GM04503 (cell line): ENCODE measurements around the gene CLCN5.
"Not testable (repeated sequence)": the region's sequence is repeated elsewhere in the genome, so short reads cannot be mapped to it uniquely, and the experiment has no call there.

Source experiments
- DNase-seq: peaks from one replicate; pipeline ENCODE4 v3.0.0-alpha.2; 2012; ENCODE audit warnings: low read depth

Gene CLCN5

GRCh38 chrX:49995795-49996455 is 73.5 kb downstream of the CLCN5 start:
- no peak for DNase-seq

DNA sequence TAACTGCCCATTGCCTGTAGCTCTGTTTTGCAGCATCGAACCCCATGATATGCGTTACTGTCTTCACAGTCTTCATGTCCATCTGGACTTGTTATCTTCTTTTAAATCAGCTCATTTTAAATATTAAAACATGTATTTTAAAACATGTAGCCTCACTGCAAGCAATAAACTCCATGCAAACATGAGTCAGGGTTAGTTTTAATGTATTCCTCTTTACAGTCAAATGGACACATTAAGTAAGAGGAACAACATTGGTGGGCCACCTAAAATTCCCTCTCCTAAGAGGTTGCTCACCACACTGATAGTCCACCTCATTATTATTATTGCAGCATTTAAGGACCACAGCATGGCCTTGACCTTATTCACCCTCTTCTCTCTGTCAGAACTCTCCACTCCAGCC is 74.1 kb downstream of the CLCN5 start:
- DNase-seq = no peak

DNA sequence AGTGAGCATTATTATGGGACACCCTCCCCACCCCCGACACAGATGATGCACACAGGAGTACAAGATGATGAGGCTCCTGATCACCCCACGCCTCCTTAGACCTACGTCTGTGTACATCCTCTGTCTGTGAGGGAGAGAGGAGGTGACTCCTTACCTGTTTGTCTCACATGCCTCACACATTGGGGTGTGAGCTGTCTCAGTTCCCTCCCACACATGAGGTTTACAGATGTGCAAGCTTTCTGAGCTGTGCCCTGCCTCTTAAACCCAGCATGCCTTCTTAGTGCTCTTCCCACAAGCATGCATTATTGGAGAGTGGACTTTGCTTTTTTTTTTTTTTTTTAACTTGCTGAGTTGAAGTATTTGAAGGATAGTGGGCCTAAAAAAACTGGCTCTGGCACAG is 76.7 kb downstream of the CLCN5 start:
- no peak for DNase-seq

GRCh38 chrX:50000937-50001542 is 78.6 kb downstream of the CLCN5 start:
- DNase-seq = no peak

DNA sequence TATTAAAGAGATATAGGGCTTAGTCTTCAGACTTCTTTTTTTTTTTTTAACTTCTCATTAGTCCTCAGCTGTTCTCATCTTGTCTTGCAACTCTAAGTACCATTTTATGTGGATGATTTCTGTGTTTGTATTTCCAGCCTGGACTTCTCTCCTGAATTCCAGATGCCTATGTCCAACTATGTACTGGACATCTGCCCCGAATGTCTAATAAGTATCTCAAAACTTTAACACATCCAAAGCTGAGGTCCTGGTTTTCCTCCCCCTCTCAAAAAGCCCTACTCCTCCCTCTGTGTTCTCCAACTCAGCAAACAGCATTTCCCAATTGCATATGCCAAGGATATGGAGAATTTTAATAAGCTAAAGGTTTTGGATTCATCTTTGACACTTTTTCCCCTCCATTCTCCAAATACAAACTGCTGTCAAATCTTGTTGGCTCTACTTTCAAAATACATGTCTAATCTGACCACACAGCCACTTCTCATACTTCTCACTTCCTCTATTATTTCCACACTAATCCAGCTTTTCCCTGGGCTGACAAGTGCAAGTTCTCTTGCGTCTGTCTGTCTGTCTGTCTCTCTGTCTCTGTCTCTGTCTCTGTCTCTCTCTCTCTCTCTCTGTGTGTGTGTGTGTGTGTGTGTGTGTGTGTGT is 79.8 kb downstream of the CLCN5 start:
- no peak for DNase-seq

- no peak for DNase-seq
Observed at GRCh38 chrX:50003467-50003866, 81.1 kb downstream of the CLCN5 start.

DNA sequence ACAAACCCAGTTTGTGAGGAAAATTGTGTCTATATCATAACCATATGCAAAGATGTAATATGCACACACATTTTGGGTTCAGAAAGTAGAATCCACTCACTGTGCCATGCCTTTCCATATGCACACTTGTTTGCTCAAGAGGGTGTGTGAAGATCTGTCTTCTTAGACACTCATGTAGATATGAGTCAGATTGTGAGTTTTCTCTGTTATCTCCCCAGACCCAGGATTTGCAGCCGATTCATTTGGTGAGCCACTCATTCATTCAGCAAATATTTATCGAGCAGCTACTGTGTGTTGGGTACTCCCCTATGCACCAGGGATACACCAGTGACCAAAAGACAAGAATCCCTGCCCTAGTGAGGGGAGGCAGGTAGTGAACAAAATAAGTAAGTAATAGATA is 81.5 kb downstream of the CLCN5 start:
- no peak for DNase-seq

GRCh38 chrX:50025591-50025990 is 103.2 kb downstream of the CLCN5 start:
- DNase-seq = not testable (repeated sequence)

DNA sequence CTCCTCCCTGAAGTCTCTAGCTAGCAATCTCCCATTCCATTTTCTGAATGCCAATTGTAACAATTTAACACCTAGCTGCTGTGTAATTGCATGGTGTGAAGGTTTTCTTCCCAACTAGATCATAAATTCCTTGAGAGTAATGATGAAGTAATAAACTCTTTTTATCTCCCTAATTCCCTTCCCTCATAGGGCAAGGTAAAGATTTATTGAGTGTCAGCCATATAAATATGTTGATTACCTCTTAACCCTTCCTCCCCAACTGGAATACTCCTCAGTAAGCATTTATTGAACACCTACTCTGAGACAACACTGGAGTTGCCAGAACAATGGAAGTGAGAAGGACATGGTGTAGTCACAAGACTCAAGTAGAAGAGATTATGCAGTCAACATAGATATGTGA is 112.7 kb downstream of the CLCN5 start:
- DNase-seq = no peak

DNA sequence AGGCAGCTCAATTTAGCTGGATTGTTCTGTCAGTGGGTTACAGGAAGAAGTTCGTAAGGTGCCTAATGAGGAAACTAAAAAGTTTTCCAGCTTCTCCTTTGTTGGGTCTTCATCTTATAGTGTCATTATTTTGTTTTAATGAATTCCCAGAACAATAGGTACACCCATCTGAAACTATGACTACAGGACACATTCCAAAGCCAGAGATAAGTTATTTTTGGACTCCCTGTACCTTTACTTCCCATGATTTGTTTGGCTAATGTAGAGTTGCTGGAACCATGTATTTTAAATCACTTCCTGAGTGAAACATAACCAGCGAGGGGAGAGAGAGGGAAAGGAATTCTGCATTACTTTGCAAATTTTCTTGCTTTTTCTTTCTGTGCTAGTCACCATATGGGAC is 114.0 kb downstream of the CLCN5 start:
- DNase-seq = no peak

DNA sequence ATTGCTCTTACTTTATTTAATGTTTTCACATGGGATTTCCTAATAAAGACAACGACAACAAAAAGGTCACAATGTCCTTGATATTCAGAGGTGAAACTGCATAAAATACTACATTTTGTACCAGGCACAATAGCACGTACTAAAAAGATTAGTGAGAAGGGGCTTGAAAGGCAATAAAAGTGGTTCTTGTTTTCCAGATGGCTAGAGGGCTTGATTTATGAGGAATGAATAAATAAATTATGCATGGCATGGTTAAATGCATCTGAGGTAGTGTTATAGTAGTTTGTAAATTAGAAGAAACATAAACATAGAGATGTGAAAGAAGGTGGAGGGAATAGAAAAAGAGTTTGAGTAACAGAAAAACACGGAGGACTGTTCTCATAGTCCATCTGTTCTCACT is 123.4 kb downstream of the CLCN5 start:
- DNase-seq = no peak

DNA sequence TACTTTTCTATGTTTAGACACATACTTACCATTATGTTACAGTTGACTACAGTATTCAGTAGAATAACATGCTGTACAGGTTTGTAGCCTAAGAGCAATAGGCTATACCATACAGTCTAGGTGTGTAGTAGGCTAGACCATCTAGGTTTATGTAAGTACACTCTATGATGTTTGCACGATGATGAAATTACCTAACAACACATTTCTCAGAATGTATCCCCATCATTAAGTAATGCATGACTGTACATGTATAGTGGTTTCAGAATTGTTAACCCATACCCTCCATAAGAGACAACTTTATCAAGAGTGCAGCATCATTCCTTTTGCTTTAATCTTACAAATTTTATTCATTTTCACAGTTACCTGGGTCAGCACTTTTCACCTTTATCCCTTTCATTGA is 126.8 kb downstream of the CLCN5 start:
- DNase-seq = no peak

- DNase-seq = no peak
Observed at GRCh38 chrX:50054147-50054546, 131.8 kb downstream of the CLCN5 start.

- DNase-seq = no peak
Observed at GRCh38 chrX:50066318-50066937, 144.0 kb downstream of the CLCN5 start.

- no peak for DNase-seq
Observed at GRCh38 chrX:50067435-50068284, 145.3 kb downstream of the CLCN5 start.

GRCh38 chrX:50068285-50068563 is 145.8 kb downstream of the CLCN5 start:
- no peak for DNase-seq

- DNase-seq = no peak
Observed at GRCh38 chrX:50068893-50069292, 146.5 kb downstream of the CLCN5 start.

DNA sequence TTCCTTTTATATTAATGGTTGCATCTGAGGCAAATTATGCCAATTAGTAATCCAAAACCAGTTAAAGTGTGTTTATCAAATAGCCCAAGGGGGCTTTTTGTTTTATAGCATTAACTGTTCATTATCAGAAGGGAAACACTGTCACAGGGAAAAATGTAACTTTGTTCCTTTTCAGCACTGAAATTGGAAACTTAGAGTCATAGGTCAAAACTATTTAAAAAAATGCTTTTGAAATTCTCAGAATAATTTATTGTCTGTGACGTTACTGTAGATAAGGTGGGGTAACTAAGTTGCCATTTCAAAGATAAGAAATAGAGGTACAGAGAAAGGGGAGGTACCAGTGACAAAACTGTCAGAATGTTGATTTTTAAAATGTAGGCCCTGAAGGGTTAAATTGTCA is 149.1 kb downstream of the CLCN5 start:
- no peak for DNase-seq

- DNase-seq = no peak
Observed at GRCh38 chrX:50072110-50072509, 149.7 kb downstream of the CLCN5 start.

GRCh38 chrX:50073601-50074000 is 151.2 kb downstream of the CLCN5 start:
- DNase-seq = no peak

DNA sequence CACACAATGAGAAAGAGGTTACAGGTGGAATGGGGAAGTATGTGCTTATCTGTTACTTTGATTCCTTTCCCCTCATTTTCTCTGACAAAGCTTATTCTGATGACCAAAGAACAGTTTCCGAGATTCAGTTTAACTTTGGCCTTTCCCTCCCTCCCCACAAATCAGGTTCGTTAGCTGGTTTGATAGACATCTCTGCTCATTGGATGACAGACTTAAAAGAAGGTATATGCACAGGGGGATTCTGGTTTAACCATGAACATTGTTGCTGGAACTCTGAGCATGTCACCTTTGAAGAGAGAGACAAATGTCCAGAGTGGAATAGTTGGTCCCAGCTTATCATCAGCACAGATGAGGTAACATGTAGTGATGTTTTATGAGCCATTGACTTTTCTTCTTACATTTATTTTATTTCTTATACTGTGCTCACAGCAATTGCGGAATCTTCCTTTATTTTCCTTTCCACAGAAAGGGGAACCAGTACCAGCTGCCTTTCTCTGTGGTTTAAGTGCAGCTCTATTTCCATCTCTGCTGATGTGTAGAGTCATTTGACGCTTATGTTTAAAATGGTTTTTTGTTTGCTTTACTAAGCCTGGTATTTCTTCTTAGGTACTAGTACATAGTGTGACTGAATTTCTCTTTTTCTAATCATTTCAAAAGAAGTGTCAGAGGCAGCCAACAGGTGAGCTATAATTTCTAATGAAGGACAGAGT is 153.4 kb downstream of the CLCN5 start:
- DNase-seq = no peak
